ENCODE data around the gene ATPAF1. TPM values are rescaled to one million over a fixed set of nuclear protein-coding genes. Genes with fewer than 3 reads are reported as not detected.

ATPAF1 gene
- total RNA-seq, 1 donor from 2014 or later, result 29.2 TPM

DNA sequence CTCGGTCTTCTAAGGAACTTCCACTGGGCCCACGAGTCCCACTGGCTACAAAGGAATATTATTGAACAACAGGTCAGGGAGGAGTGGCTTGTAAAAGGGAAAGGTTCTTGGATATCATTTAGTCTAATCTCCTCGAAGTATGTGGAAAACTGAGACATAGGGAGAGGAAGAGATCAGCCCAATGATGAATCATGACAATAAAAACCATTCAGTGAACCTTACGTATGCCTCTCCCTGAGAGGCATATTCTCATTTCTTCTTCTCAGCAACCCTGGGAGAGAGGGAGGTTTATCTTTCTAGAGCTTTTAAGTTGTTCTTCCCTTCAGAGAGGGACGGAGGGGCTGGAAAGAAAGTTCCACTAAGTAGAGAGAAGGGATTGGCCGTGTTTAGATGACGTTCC lies 46.2 kb downstream of the ATPAF1 start:
- no peak for DNase-seq (ENCODE audit: low read depth)
- TF ChIP-seq, protein P1, sequence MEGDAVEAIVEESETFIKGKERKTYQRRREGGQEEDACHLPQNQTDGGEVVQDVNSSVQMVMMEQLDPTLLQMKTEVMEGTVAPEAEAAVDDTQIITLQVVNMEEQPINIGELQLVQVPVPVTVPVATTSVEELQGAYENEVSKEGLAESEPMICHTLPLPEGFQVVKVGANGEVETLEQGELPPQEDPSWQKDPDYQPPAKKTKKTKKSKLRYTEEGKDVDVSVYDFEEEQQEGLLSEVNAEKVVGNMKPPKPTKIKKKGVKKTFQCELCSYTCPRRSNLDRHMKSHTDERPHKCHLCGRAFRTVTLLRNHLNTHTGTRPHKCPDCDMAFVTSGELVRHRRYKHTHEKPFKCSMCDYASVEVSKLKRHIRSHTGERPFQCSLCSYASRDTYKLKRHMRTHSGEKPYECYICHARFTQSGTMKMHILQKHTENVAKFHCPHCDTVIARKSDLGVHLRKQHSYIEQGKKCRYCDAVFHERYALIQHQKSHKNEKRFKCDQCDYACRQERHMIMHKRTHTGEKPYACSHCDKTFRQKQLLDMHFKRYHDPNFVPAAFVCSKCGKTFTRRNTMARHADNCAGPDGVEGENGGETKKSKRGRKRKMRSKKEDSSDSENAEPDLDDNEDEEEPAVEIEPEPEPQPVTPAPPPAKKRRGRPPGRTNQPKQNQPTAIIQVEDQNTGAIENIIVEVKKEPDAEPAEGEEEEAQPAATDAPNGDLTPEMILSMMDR (IDR thresholded peaks at IDR 0.05; ENCODE audit: insufficient read depth, low read length, severe bottlenecking), result no peak

DNA sequence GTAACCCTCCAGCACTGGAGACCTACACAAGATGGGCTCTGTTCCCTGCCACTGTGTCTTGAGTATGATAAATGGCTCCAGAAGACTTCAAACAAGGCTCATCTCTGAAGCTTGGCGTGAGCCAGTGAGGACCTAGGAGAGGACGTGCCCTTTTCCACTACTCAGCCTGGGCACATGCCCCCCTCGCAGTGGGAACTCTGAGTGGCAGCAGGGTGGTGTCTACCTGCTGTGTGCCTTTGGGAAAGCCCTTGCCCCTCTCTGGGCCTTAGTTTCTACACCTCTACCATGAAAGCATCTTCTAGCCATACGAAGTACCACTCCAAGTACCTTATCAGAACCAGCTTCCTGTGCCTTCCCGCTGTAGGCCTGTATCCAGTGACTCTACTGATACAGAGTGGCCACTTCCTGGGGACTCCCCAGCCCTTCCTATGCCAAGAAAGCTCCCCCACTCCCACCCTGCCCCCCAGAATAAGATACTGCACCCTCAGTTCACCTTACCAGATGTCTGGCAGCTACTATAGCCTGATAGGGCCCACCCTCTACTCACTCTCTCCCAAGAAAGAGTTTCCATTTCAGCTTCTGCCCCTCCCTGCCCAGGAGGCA lies 48.4 kb downstream of the ATPAF1 start:
- Histone ChIP-seq H3K27me3 (ENCODE audit: control insufficient read depth, insufficient read depth, low read length) (no peaks in the 10 kb centered on the region), H3K36me3 (ENCODE audit: control insufficient read depth, insufficient read depth, low read length) (no peaks in the 10 kb centered on the region), H3K4me3 (ENCODE audit: low read depth, low read length) (no peak overlapping the region)
- DNase-seq (ENCODE audit: low read depth), result no peak
- peak; percentile 80 for FAIRE-seq
- TF ChIP-seq, protein P1 (IDR thresholded peaks at IDR 0.05; ENCODE audit: insufficient read depth, low read length, severe bottlenecking), result no peak

More for the DNA sequence above, 46.2 kb downstream of the ATPAF1 start:
- FAIRE-seq, result no peak
- no peak overlapping the region for H3K4me3 ChIP-seq (ENCODE audit: low read depth, low read length)
- H3K36me3 ChIP-seq (ENCODE audit: control insufficient read depth, insufficient read depth, low read length), result no peaks in the 10 kb centered on the region
- no peaks in the 10 kb centered on the region for H3K27me3 ChIP-seq (ENCODE audit: control insufficient read depth, insufficient read depth, low read length)

DNA sequence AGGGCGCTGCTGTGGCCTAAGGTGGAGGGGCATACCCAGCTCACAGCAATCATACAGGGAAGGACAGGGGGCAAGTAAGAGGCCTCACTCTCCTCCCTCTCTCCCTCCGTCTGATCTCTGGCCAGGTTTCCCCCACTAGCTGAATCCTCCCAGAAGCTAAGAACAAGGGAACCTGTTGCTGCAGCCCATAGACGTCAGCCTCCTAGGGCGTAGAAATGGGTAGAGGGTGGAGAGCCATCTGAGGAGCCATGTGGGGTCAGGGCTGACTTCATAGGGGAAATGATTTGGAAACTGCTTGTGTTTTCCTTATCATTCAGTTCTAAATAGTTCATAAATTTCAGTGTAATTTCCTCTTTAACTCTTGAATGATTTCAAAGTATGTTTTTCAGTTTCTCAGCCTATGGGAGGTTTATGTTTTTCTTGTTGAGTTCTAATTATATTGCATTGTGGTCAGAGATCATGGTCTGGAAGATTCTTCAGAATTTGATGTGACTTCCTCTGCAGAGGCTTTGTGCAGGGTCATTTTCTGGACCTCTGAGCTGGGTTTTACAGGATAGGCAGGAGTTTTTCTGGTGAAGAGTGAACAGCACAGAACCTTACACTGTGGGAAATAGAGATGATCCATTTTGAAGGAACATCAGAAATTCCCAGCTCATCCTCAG lies 49.3 kb downstream of the ATPAF1 start:
- DNase-seq (ENCODE audit: low read depth) (no peak), FAIRE-seq (no peak)
- no peaks in the 10 kb centered on the region for H3K36me3 ChIP-seq (ENCODE audit: control insufficient read depth, insufficient read depth, low read length)
- no peaks in the 10 kb centered on the region for H3K27me3 ChIP-seq (ENCODE audit: control insufficient read depth, insufficient read depth, low read length)
- TF ChIP-seq, protein P1 (IDR thresholded peaks at IDR 0.05; ENCODE audit: insufficient read depth, low read length, severe bottlenecking), result no peak
- no peak overlapping the region for H3K4me3 ChIP-seq (ENCODE audit: low read depth, low read length)

DNA sequence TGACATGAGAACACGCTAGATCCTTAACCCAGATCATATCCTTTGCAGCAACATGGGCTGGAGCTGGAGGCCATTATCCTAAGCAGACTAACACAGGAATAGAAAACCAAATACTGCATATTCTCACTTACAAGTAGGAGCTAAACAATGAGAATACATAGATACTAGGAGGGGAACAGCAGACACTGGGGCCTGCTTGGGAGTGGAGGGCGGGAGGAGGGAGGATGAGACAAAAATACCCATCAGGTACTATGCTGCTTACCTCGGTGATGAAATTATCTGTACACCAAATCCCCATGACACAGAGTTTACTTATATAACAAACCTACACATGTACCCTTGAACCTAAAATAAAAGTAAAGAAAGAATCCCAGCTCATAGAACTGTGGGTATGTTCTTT lies 50.3 kb downstream of the ATPAF1 start:
- no peak for FAIRE-seq

DNA sequence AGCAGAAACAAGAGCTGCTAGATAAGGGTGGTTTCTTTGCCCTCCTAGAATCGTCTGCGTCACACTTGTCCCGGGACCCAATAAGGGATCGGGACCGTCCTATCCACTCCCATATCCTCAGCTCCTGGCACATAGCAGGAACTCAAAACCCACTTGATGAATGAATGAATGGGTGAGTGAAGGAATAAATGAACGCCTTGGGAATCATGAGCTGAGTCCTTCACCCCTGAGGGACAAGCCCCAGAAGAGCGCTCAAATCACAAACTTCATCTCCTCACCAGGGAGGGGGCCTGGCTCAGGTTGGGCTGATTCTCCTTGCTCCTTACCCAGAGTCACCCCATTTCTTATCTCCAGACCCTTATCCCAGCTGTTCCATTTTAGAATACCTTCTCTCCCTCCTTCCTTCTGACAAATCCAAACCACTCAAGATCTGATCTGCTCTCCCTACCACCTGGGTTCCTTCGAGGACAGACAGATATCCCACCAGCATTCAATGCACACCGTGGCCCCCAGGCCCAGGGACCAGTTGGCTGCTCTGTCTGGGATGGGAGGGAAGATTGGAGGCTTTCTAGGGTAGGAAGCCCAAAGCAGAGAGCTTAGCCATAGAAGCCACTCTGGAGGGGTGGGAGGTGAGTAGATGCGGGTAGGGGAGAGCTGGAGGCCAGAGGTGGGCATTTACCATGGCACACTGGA lies 50.9 kb downstream of the ATPAF1 start:
- FAIRE-seq (no peak), DNase-seq (ENCODE audit: low read depth) (peak; percentile 44)
- H3K27me3 ChIP-seq (ENCODE audit: control insufficient read depth, insufficient read depth, low read length), result no peaks in the 10 kb centered on the region
- TF ChIP-seq, protein P1 (IDR thresholded peaks at IDR 0.05; ENCODE audit: insufficient read depth, low read length, severe bottlenecking), result no peak
- peak overlapping the region; percentile 63 for H3K4me3 ChIP-seq (ENCODE audit: low read depth, low read length)
- H3K36me3 ChIP-seq (ENCODE audit: control insufficient read depth, insufficient read depth, low read length), result no peaks in the 10 kb centered on the region

More for the DNA sequence above, 50.3 kb downstream of the ATPAF1 start:
- TF ChIP-seq, protein P1 (IDR thresholded peaks at IDR 0.05; ENCODE audit: insufficient read depth, low read length, severe bottlenecking), result no peak
- no peak for DNase-seq (ENCODE audit: low read depth)
- no peaks in the 10 kb centered on the region for H3K27me3 ChIP-seq (ENCODE audit: control insufficient read depth, insufficient read depth, low read length)
- H3K4me3 ChIP-seq (ENCODE audit: low read depth, low read length), result no peak overlapping the region
- no peaks in the 10 kb centered on the region for H3K36me3 ChIP-seq (ENCODE audit: control insufficient read depth, insufficient read depth, low read length)
